IMR-90 (cell line): ENCODE measurements around the gene IQSEC3. TPM values are rescaled to one million over a fixed set of nuclear protein-coding genes. Genes with fewer than 3 reads are reported as not detected.
"Not testable (repeated sequence)": the region's sequence is repeated elsewhere in the genome, so short reads cannot be mapped to it uniquely, and the experiment has no call there.

Source experiments
- ATAC-seq: fragments of 200-7000 bp; cut with Tn5 transposase; 2 replicates; pipeline ENCODE4 v1.9.1; 2020; ENCODE audit warnings: low read depth, mild to moderate bottlenecking, moderate library complexity
- BruUV-seq: library from RNA; stranded (reverse); fragments of 400-500 nt; replicated peaks from 2 replicates; lab custom pipeline; 2021; lab: Mats Ljungman, UMichigan
- CTCF ChIA-PET: fragments of 300-600 bp; formaldehyde crosslinking; extraction: SDS; loops from one replicate; lab custom pipeline; 2021; ENCODE audit warnings: antibody characterized with exemption; lab: Yijun Ruan, JAX
- POLR2A ChIA-PET: fragments of 300-600 bp; sonication (Branson Sonifier 250); formaldehyde crosslinking; loops from one replicate; lab custom pipeline; 2022; ENCODE audit warnings: antibody characterized with exemption; ENCODE audit not compliant: unreplicated experiment; lab: Charles Lee
- DNase-seq: peaks from one replicate; pipeline ENCODE4 v3.0.0; 2013
- H2AFZ ChIP-seq: replicated peaks from 2 replicates; pipeline ENCODE3; 2013; ENCODE audit warnings: low read length, mild to moderate bottlenecking; ENCODE audit not compliant: poor library complexity
- H2AK5ac ChIP-seq: 2 replicates; pipeline ENCODE4 v1.6.1; 2013; ENCODE audit warnings: low read depth, low read length, inconsistent platforms
- H2AK9ac ChIP-seq: replicated peaks from 2 replicates; pipeline ENCODE3; 2013; ENCODE audit warnings: mild to moderate bottlenecking, low read depth, low read length, moderate library complexity; ENCODE audit not compliant: poor library complexity
- H2BK120ac ChIP-seq: 2 replicates; pipeline ENCODE4 v1.6.1; 2013; ENCODE audit warnings: low read depth, low read length, inconsistent platforms
- H2BK15ac ChIP-seq: 3 replicates; pipeline ENCODE4 v1.6.1; 2013; ENCODE audit warnings: low read depth, low read length, inconsistent platforms
- H2BK20ac ChIP-seq: 2 replicates; pipeline ENCODE4 v1.6.1; 2013; ENCODE audit warnings: low read depth, mild to moderate bottlenecking, inconsistent platforms, low read length, moderate library complexity
- H2BK5ac ChIP-seq: 2 replicates; pipeline ENCODE4 v1.6.1; 2013; ENCODE audit warnings: mild to moderate bottlenecking, low read depth, low read length, inconsistent platforms; ENCODE audit not compliant: poor library complexity, severe bottlenecking
- H3K14ac ChIP-seq: replicated peaks from 2 replicates; pipeline ENCODE4 v1.6.1; 2013; ENCODE audit warnings: low read depth, low read length, inconsistent platforms
- H3K18ac ChIP-seq: 2 replicates; pipeline ENCODE4 v1.6.1; 2013; ENCODE audit warnings: low read depth, low read length, control low read depth
- H3K23ac ChIP-seq: 2 replicates; pipeline ENCODE4 v1.6.1; 2013; ENCODE audit warnings: low read depth, low read length, inconsistent platforms
- H3K27ac ChIP-seq: 2 replicates; pipeline ENCODE4 v1.5.1; 2013; ENCODE audit warnings: mild to moderate bottlenecking, control low read depth, low read length; ENCODE audit not compliant: insufficient read depth
- H3K27me3 ChIP-seq: 2 replicates; pipeline ENCODE4 v1.6.1; 2013; ENCODE audit warnings: low read length; ENCODE audit not compliant: control insufficient read depth, insufficient read depth
- H3K36me3 ChIP-seq: 2 replicates; pipeline ENCODE4 v1.6.1; 2013; ENCODE audit warnings: low read length, mixed read lengths; ENCODE audit not compliant: control insufficient read depth, insufficient read depth
- H3K4ac ChIP-seq: 2 replicates; pipeline ENCODE4 v1.6.1; 2013; ENCODE audit warnings: low read depth, low read length, inconsistent platforms
- H3K4me1 ChIP-seq: 2 replicates; pipeline ENCODE4 v1.6.1; 2013; ENCODE audit warnings: low read length, mixed read lengths; ENCODE audit not compliant: control insufficient read depth, insufficient read depth
- H3K4me2 ChIP-seq: 2 replicates; pipeline ENCODE4 v1.6.1; 2013; ENCODE audit warnings: low read depth, mild to moderate bottlenecking, control low read depth, low read length, moderate library complexity
- H3K4me3 ChIP-seq: 2 replicates; pipeline ENCODE4 v1.5.1; 2013; ENCODE audit warnings: low read depth, mild to moderate bottlenecking, control low read depth, low read length, moderate library complexity; ENCODE audit not compliant: insufficient read depth
- H3K56ac ChIP-seq: 2 replicates; pipeline ENCODE4 v1.6.1; 2013; ENCODE audit warnings: low read length, inconsistent platforms; ENCODE audit not compliant: insufficient read depth; ENCODE audit errors: extremely low read depth
- H3K79me1 ChIP-seq, 2 experiments: 2 replicates each; pipeline ENCODE4 v1.6.1; 2013; ENCODE audit warnings: low read length in 2 of 2, inconsistent platforms in 1 of 2, low read depth in 1 of 2
- H3K9ac ChIP-seq: 2 replicates; pipeline ENCODE4 v1.6.1; 2013; ENCODE audit warnings: low read depth, low read length, control low read depth
- H3K9me1 ChIP-seq: 2 replicates; pipeline ENCODE4 v1.6.1; 2013; ENCODE audit warnings: low read length, inconsistent platforms; ENCODE audit not compliant: insufficient read depth
- H3K9me3 ChIP-seq: 2 replicates; pipeline ENCODE4 v1.6.1; 2013; ENCODE audit warnings: low read length; ENCODE audit not compliant: control insufficient read depth, insufficient read depth
- H4K20me1 ChIP-seq: 2 replicates; pipeline ENCODE4 v1.6.1; 2013; ENCODE audit warnings: low read length, inconsistent platforms; ENCODE audit not compliant: insufficient read depth
- H4K5ac ChIP-seq: 2 replicates; pipeline ENCODE4 v1.6.1; 2013; ENCODE audit warnings: mild to moderate bottlenecking, low read depth, low read length, control low read depth
- H4K8ac ChIP-seq, 2 experiments: 2 replicates each; pipeline ENCODE4 v1.6.1; 2013; ENCODE audit warnings: low read depth in 2 of 2, low read length in 2 of 2, control low read depth in 1 of 2, inconsistent platforms in 1 of 2
- H4K91ac ChIP-seq: 2 replicates; pipeline ENCODE4 v1.6.1; 2013; ENCODE audit warnings: low read depth, low read length, inconsistent platforms; ENCODE audit not compliant: insufficient read depth
- WGBS, 2 experiments: methylation state at CpG; one replicate each; pipeline versions ENCODE4 v1.1.5 to v1.1.7; 2013; ENCODE audit warnings: missing lambda C conversion rate in 2 of 2; ENCODE audit not compliant: insufficient read length in 1 of 2; ENCODE audit errors: extremely low coverage in 2 of 2; 5-methylcytosine and 5-hydroxymethylcytosine counted together
- dilution Hi-C: fragments of 300-500 bp; cut with HindIII; formaldehyde crosslinking; loops from one replicate; pipeline ENCODE4 v1.14.3; 2018; ENCODE audit warnings: low sequenced_read_pairs; ENCODE audit not compliant: unreplicated experiment
- in situ Hi-C: fragments of 300-500 bp; cut with MboI; formaldehyde crosslinking; loops from 3 replicates; pipeline ENCODE4 v1.14.3; 2019; ENCODE audit warnings: low sequenced_read_pairs, inconsistent platforms, mixed read lengths
- intact Hi-C: fragments of 100-400 bp; cut with micrococcal nuclease; formaldehyde crosslinking; loops from 2 replicates; pipeline ENCODE4 v1.10.0; 2022
- polyA plus RNA-seq, 3 experiments: library from polyadenylated mRNA; depleted of rRNA; stranded (reverse); fragments of >200 nt; gene quantifications; 2 replicates each; pipeline ENCODE4 v1.2.3, GENCODE V29; 2012; ENCODE audit warnings: low replicate concordance in 1 of 3
- total RNA-seq: library from RNA; depleted of rRNA; stranded (reverse); fragments of >200 nt; gene quantifications from 2 replicates; pipeline ENCODE4 v1.2.3, GENCODE V29; 2012

IQSEC3 gene
- total and polyA plus RNA-seq, 2 of the 4 experiments (the other 2 are of a cell fraction) = 0.10 TPM; not detected in 1

GRCh38 chr12:70541-70940 lies 4.0 kb downstream of the IQSEC3 start:
- DNase-seq = not testable (repeated sequence)

More at GRCh38 chr12:70541-70940, 4.0 kb downstream of the IQSEC3 start:
- BruUV-seq, H4K5ac ChIP-seq, in situ Hi-C loops, CTCF ChIA-PET, H3K9me3 ChIP-seq, dilution Hi-C loops, H3K27ac ChIP-seq, H3K9ac ChIP-seq, H4K91ac ChIP-seq, POLR2A ChIA-PET, H3K79me1 ChIP-seq, H4K20me1 ChIP-seq, H2AK5ac ChIP-seq, H2BK20ac ChIP-seq, H3K4me3 ChIP-seq, H2BK120ac ChIP-seq, H3K4ac ChIP-seq, H2AFZ ChIP-seq, H3K18ac ChIP-seq, H3K27me3 ChIP-seq, H3K4me2 ChIP-seq, H2BK5ac ChIP-seq, H3K4me1 ChIP-seq, H3K36me3 ChIP-seq, intact Hi-C loops, H2BK15ac ChIP-seq, H3K56ac ChIP-seq, H3K14ac ChIP-seq, H3K9me1 ChIP-seq, H3K23ac ChIP-seq, H4K8ac ChIP-seq, ATAC-seq, H2AK9ac ChIP-seq: not testable (repeated sequence)
- 95% methylated on average over 2 of the region's 2 CpGs; no CpG with 5 or more reads in 1 of the 2 experiments for WGBS, 2 experiments
